Transverse colon (tissue), 3 donors: ENCODE results near the gene SBF2.

Experiments used
- EP300 ChIP-seq: sonication (generic); formaldehyde crosslinking; IDR thresholded peaks from one replicate; pipeline ENCODE4 v1.6.1; 2017; ENCODE audit warnings: antibody characterized with exemption, low read depth
- POLR2A ChIP-seq: fragments of 450-650 bp; IDR thresholded peaks from one replicate; pipeline ENCODE4 v1.6.1; 2016; ENCODE audit warnings: antibody characterized with exemption, mild to moderate bottlenecking, moderate library complexity
- TF ChIP-seq, protein P1 (sequence below), 5 experiments: fragments of 200-600 bp in 3 of 5; fragments of 450-650 bp in 2 of 5; sonication (generic) in 3 of 5; IDR thresholded peaks; 1 replicate in 2 of 5; 2 replicates in 3 of 5; pipeline ENCODE4 v1.5.1; 2016 to 2017; ENCODE audit warnings: antibody characterized with exemption in 5 of 5, inconsistent platforms in 3 of 5, mild to moderate bottlenecking in 2 of 5, moderate library complexity in 1 of 5

DNA sequence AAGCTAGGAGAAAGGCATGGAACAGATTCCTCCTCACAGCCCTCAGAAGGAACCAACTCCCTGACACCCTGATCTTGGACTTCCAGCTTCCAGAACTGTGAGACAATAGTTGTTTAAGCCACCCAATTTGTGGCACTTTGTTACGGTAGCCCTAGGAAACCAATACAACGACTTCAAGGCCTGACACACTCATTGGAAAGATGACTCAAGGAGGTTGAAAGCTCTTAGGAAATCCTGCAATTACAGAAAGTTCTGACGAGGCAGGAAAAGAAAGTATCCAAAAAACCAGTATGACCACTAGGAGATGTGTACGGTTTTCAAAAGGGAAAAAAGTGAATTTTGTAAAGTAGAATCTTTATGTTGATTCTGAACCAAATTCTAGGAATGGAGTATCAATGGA, 468.7 kb downstream of the SBF2 start:
- TF ChIP-seq EP300: no peak
- TF ChIP-seq, protein P1, sequence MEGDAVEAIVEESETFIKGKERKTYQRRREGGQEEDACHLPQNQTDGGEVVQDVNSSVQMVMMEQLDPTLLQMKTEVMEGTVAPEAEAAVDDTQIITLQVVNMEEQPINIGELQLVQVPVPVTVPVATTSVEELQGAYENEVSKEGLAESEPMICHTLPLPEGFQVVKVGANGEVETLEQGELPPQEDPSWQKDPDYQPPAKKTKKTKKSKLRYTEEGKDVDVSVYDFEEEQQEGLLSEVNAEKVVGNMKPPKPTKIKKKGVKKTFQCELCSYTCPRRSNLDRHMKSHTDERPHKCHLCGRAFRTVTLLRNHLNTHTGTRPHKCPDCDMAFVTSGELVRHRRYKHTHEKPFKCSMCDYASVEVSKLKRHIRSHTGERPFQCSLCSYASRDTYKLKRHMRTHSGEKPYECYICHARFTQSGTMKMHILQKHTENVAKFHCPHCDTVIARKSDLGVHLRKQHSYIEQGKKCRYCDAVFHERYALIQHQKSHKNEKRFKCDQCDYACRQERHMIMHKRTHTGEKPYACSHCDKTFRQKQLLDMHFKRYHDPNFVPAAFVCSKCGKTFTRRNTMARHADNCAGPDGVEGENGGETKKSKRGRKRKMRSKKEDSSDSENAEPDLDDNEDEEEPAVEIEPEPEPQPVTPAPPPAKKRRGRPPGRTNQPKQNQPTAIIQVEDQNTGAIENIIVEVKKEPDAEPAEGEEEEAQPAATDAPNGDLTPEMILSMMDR (IDR thresholded peaks at IDR 0.05): peak in 1 of 5 experiments; percentile 6
- no peak for TF ChIP-seq POLR2A
